ENCODE results near the gene BIN1.
A peak's percentile ranks its signal among the peaks of the same experiment; 100 is the strongest.

BIN1 gene

GRCh38 chr2:127076290-127076689 is 30.7 kb downstream of the BIN1 start:
- DNase-seq (ENCODE audit: low read depth) = no peak

GRCh38 chr2:127075821-127076220 is 31.1 kb downstream of the BIN1 start:
- no peak for DNase-seq (ENCODE audit: low read depth)

- no peak for DNase-seq (ENCODE audit: low read depth)
Observed at GRCh38 chr2:127074936-127075335, 32.0 kb downstream of the BIN1 start.

- DNase-seq (ENCODE audit: low read depth) = no peak
Observed at GRCh38 chr2:127074358-127074757, 32.6 kb downstream of the BIN1 start.

- no peak for DNase-seq (ENCODE audit: low read depth)
Observed at GRCh38 chr2:127072970-127073369, 34.0 kb downstream of the BIN1 start.

GRCh38 chr2:127072396-127072795 is 34.6 kb downstream of the BIN1 start:
- DNase-seq (ENCODE audit: low read depth) = no peak

GRCh38 chr2:127071901-127072328 is 35.0 kb downstream of the BIN1 start:
- DNase-seq (ENCODE audit: low read depth) = no peak

- no peak for DNase-seq (ENCODE audit: low read depth)
Observed at GRCh38 chr2:127070221-127070620, 36.7 kb downstream of the BIN1 start.

- no peak for DNase-seq (ENCODE audit: low read depth)
Observed at GRCh38 chr2:127069536-127069935, 37.4 kb downstream of the BIN1 start.

- DNase-seq (ENCODE audit: low read depth) = no peak
Observed at GRCh38 chr2:127069003-127069402, 38.0 kb downstream of the BIN1 start.

- no peak for DNase-seq (ENCODE audit: low read depth)
Observed at GRCh38 chr2:127068351-127068741, 38.6 kb downstream of the BIN1 start.

GRCh38 chr2:127067620-127068350 is 39.2 kb downstream of the BIN1 start:
- DNase-seq (ENCODE audit: low read depth) = peak; percentile 36

GRCh38 chr2:127066942-127067341 is 40.0 kb downstream of the BIN1 start:
- DNase-seq (ENCODE audit: low read depth) = no peak

- no peak for DNase-seq (ENCODE audit: low read depth)
Observed at GRCh38 chr2:127065940-127066318, 41.0 kb downstream of the BIN1 start.

GRCh38 chr2:127065299-127065939 is 41.5 kb downstream of the BIN1 start:
- DNase-seq (ENCODE audit: low read depth) = no peak

- DNase-seq (ENCODE audit: low read depth) = no peak
Observed at GRCh38 chr2:127064642-127065250, 42.2 kb downstream of the BIN1 start.

- no peak for DNase-seq (ENCODE audit: low read depth)
Observed at GRCh38 chr2:127063701-127064590, 43.0 kb downstream of the BIN1 start.

GRCh38 chr2:127061375-127062273 is 45.3 kb downstream of the BIN1 start:
- DNase-seq (ENCODE audit: low read depth) = no peak

- no peak for DNase-seq (ENCODE audit: low read depth)
Observed at GRCh38 chr2:127060264-127060945, 46.5 kb downstream of the BIN1 start.

- DNase-seq (ENCODE audit: low read depth) = no peak
Observed at GRCh38 chr2:127059559-127059958, 47.4 kb downstream of the BIN1 start.

- no peak for DNase-seq (ENCODE audit: low read depth)
Observed at GRCh38 chr2:127058954-127059252, 48.1 kb downstream of the BIN1 start.

All from T follicular helper cell (primary cell).